HepG2 (cell line): Measurements from ENCODE around the gene PGP. TPM values are rescaled to one million over a fixed set of nuclear protein-coding genes. Genes with fewer than 3 reads are reported as not detected.

Experiments used
- ATAC-seq: fragments of 200-7000 bp; cut with Tn5 transposase; 3 replicates; pipeline ENCODE4 v1.9.1; 2020; ENCODE audit warnings: mild to moderate bottlenecking, moderate library complexity
- BruUV-seq: library from RNA; stranded (reverse); fragments of 400-500 nt; replicated peaks from 2 replicates; lab custom pipeline; 2021; lab: Mats Ljungman, UMichigan
- CTCF ChIA-PET: fragments of 300-600 bp; formaldehyde crosslinking; extraction: SDS; loops from one replicate; lab custom pipeline; 2021; ENCODE audit warnings: low total read pairs, inconsistent platforms, low intra/inter-chr PET ratio; lab: Yijun Ruan, JAX
- POLR2A ChIA-PET: fragments of 350-600 bp; sonication (Branson Sonifier 250); formaldehyde crosslinking; loops from one replicate; lab custom pipeline; 2020; ENCODE audit warnings: antibody characterized with exemption, inconsistent platforms; lab: Yijun Ruan, JAX
- DNase-seq: peaks from one replicate; pipeline ENCODE4 v3.0.0-alpha.2; 2015; ENCODE audit warnings: low spot score
- FAIRE-seq: peaks from 3 replicates; lab custom pipeline; 2011; peaks lifted over from hg19 to GRCh38; lab: Jason Lieb, UNC
- H2AFZ ChIP-seq: one replicate; pipeline ENCODE4 v1.6.1; 2011; ENCODE audit warnings: low read length, inconsistent platforms
- H3K27ac ChIP-seq: fragments of 300-600 bp; 3 replicates; pipeline ENCODE4 v1.8.0; 2011; ENCODE audit warnings: mixed run types, mild to moderate bottlenecking, mixed read lengths, low read length, inconsistent platforms; ENCODE audit not compliant: insufficient read depth; ENCODE audit errors: extremely low read length
- H3K27me3 ChIP-seq, 2 experiments: fragments of 200-600 bp in 1 of 2; 2 replicates in 1 of 2; 3 replicates in 1 of 2; pipeline versions ENCODE4 v1.6.0 to v1.8.0; 2011; ENCODE audit warnings: low read length in 2 of 2, mild to moderate bottlenecking in 2 of 2, moderate library complexity in 2 of 2, inconsistent platforms in 1 of 2; ENCODE audit not compliant: insufficient read depth in 2 of 2, control insufficient read depth in 1 of 2
- H3K36me3 ChIP-seq, 2 experiments: fragments of 200-600 bp in 1 of 2; replicated peaks in 1 of 2; 2 replicates in 1 of 2; 3 replicates in 1 of 2; pipeline versions ENCODE4 v1.5.1 to v1.8.0; 2011; ENCODE audit warnings: low read length in 2 of 2, inconsistent platforms in 1 of 2; ENCODE audit not compliant: insufficient read depth in 2 of 2, control insufficient read depth in 1 of 2
- H3K4me1 ChIP-seq: 2 replicates; pipeline ENCODE4 v1.5.1; 2012; ENCODE audit warnings: low read length, inconsistent platforms; ENCODE audit not compliant: insufficient read depth
- H3K4me2 ChIP-seq: 2 replicates; pipeline ENCODE4 v1.6.0; 2011; ENCODE audit warnings: low read depth, low read length, inconsistent platforms
- H3K4me3 ChIP-seq, 3 experiments: fragments of 200-600 bp in 1 of 3; sonication (generic), shearing (Covaris generic) in 1 of 3; replicated peaks in 1 of 3; 2 replicates each; pipeline ENCODE4 v1.5.1; 2011 to 2016; ENCODE audit warnings: low read length in 3 of 3, inconsistent platforms in 2 of 3, low read depth in 2 of 3, mild to moderate bottlenecking in 2 of 3, control low read depth in 1 of 3, mixed read lengths in 1 of 3; ENCODE audit not compliant: insufficient read depth in 1 of 3
- H3K79me2 ChIP-seq: one replicate; pipeline ENCODE4 v1.6.1; 2011; ENCODE audit warnings: low read length, inconsistent platforms; ENCODE audit not compliant: insufficient read depth
- H3K9ac ChIP-seq: 2 replicates; pipeline ENCODE4 v1.6.0; 2011; ENCODE audit warnings: mild to moderate bottlenecking, low read depth, low read length, inconsistent platforms; ENCODE audit not compliant: insufficient read depth
- H3K9me3 ChIP-seq: 2 replicates; pipeline ENCODE4 v1.5.1; 2012; ENCODE audit warnings: mild to moderate bottlenecking, low read length
- H4K20me1 ChIP-seq: 2 replicates; pipeline ENCODE4 v1.6.0; 2011; ENCODE audit warnings: inconsistent platforms, mild to moderate bottlenecking, low read length, moderate library complexity; ENCODE audit not compliant: insufficient read depth
- AGO2 ChIP-seq: fragments of 200-400 bp; formaldehyde crosslinking; optimal IDR thresholded peaks from 2 replicates; pipeline ENCODE3; 2017; ENCODE audit warnings: mild to moderate bottlenecking, low read depth, low read length, moderate library complexity
- BORCS8-MEF2B ChIP-seq: sonication (generic); formaldehyde crosslinking; IDR thresholded peaks from 2 replicates; pipeline ENCODE4 v1.8.0; 2022; ENCODE audit warnings: mild to moderate bottlenecking, missing genetic modification reagents
- FOSL1 ChIP-seq: sonication (generic); formaldehyde crosslinking; IDR thresholded peaks from 2 replicates; pipeline ENCODE4 v1.9.0; 2021; ENCODE audit warnings: missing genetic modification reagents, borderline replicate concordance
- HDAC1 ChIP-seq: sonication (generic); formaldehyde crosslinking; IDR thresholded peaks from 2 replicates; pipeline ENCODE4 v1.5.1; 2020; ENCODE audit warnings: mild to moderate bottlenecking, missing genetic modification reagents
- HMG20A ChIP-seq: IDR thresholded peaks from 2 replicates; pipeline ENCODE4 v1.6.1; 2016; ENCODE audit warnings: borderline replicate concordance
- JARID2 ChIP-seq: sonication (generic); formaldehyde crosslinking; IDR thresholded peaks from 2 replicates; pipeline ENCODE4 v1.8.1; 2023; ENCODE audit warnings: missing genetic modification reagents, inconsistent platforms; ENCODE audit not compliant: insufficient replicate concordance
- KAT2B ChIP-seq: fragments of 150-350 bp; IDR thresholded peaks from 2 replicates; pipeline ENCODE4 v1.6.1; 2014; ENCODE audit warnings: low read depth, low read length, borderline replicate concordance
- MATR3 ChIP-seq: sonication (generic); formaldehyde crosslinking; IDR thresholded peaks from 2 replicates; pipeline ENCODE4 v1.4.0; 2020; ENCODE audit warnings: missing genetic modification reagents
- RBFOX2 ChIP-seq: fragments of 200-400 bp; formaldehyde crosslinking; IDR thresholded peaks from 2 replicates; pipeline ENCODE4 v1.6.1; 2017; ENCODE audit warnings: low read depth, mild to moderate bottlenecking, low read length
- RCOR2 ChIP-seq: IDR thresholded peaks from 2 replicates; pipeline ENCODE4 v1.6.1; 2016; ENCODE audit warnings: missing biosample characterization, missing genetic modification reagents
- SKI ChIP-seq: fragments of 450-650 bp; IDR thresholded peaks from one replicate; pipeline ENCODE4 v1.6.1; 2018; ENCODE audit warnings: mild to moderate bottlenecking; ENCODE audit not compliant: partially characterized antibody
- ZEB1 ChIP-seq: IDR thresholded peaks from 2 replicates; pipeline ENCODE4 v1.6.1; 2012; ENCODE audit warnings: mild to moderate bottlenecking, low read depth, inconsistent platforms; ENCODE audit not compliant: insufficient replicate concordance
- ZFP37 ChIP-seq: sonication (generic); formaldehyde crosslinking; IDR thresholded peaks from 2 replicates; pipeline ENCODE4 v1.4.0; 2020; ENCODE audit warnings: missing genetic modification reagents, borderline replicate concordance
- ZMYM2 ChIP-seq: sonication (generic); formaldehyde crosslinking; IDR thresholded peaks from 2 replicates; pipeline ENCODE4 v1.8.0; 2022; ENCODE audit warnings: mild to moderate bottlenecking, missing genetic modification reagents
- ZNF496 ChIP-seq: sonication (generic); formaldehyde crosslinking; IDR thresholded peaks from 2 replicates; pipeline ENCODE4 v1.8.1; 2023; ENCODE audit warnings: mild to moderate bottlenecking, moderate library complexity, missing genetic modification reagents; ENCODE audit not compliant: insufficient replicate concordance
- ZNF737 ChIP-seq: sonication (generic); formaldehyde crosslinking; IDR thresholded peaks from 2 replicates; pipeline ENCODE4 v1.5.0; 2020; ENCODE audit warnings: missing genetic modification reagents, mild to moderate bottlenecking, borderline replicate concordance
- WGBS: methylation state at CpG from one replicate; pipeline ENCODE4 v1.1.6; 2017; ENCODE audit warnings: low lambda C conversion rate; 5-methylcytosine and 5-hydroxymethylcytosine counted together
- in situ Hi-C: cut with HindIII; loops from 2 replicates; pipeline ENCODE4 v1.10.0; 2017; ENCODE audit warnings: low pct_unique_long_range_greater_than_20kb; ENCODE audit not compliant: extremely low pct_ligation_motif_present
- intact Hi-C: fragments of 100-400 bp; cut with micrococcal nuclease; formaldehyde crosslinking; loops from one replicate; pipeline ENCODE4 v1.10.0; 2022; ENCODE audit not compliant: unreplicated experiment
- polyA plus RNA-seq, 8 experiments: library from polyadenylated mRNA; depleted of rRNA in 3 of 8; stranded (reverse) in 7 of 8; unstranded in 1 of 8; fragments of >200 nt; fragmentation: Illumina TruSeq in 4 of 8; extraction: Trizol in 4 of 8; gene quantifications; 2 replicates each; pipeline versions ENCODE4 v1.2.1 to v1.2.3, GENCODE V29; 2011 to 2016; ENCODE audit warnings: low read depth in 4 of 8, missing spikeins in 1 of 8, mixed read lengths in 1 of 8; ENCODE audit not compliant: insufficient read depth in 1 of 8
- total RNA-seq, 5 experiments: library from RNA; depleted of rRNA; stranded (reverse); fragments of >200 nt; fragmentation: Illumina TruSeq; extraction: Trizol; gene quantifications; 2 replicates each; pipeline ENCODE4 v1.2.3, GENCODE V29; 2016; ENCODE audit warnings: low read depth in 1 of 5
- TF ChIP-seq, protein P1 (sequence below): sonication (generic); formaldehyde crosslinking; IDR thresholded peaks from 2 replicates; pipeline ENCODE4 v1.4.0; 2020; ENCODE audit warnings: missing genetic modification reagents
- TF ChIP-seq, protein P2 (sequence below): sonication (generic); formaldehyde crosslinking; IDR thresholded peaks from 2 replicates; pipeline ENCODE4 v1.8.0; 2022; ENCODE audit warnings: missing genetic modification reagents, mild to moderate bottlenecking, borderline replicate concordance
- TF ChIP-seq, protein P3 (sequence below): sonication (generic); IDR thresholded peaks from 2 replicates; pipeline ENCODE4 v1.6.1; 2016; ENCODE audit warnings: low read depth, borderline replicate concordance
- TF ChIP-seq, protein P4 (sequence below): sonication (generic); formaldehyde crosslinking; IDR thresholded peaks from 2 replicates; pipeline ENCODE4 v1.4.0; 2020; ENCODE audit warnings: missing genetic modification reagents

The PGP gene
- total and polyA plus RNA-seq, 2 of the 13 experiments (the other 11 are each of a cell fraction or from before 2014, with no cell fraction given) = 7.3 to 18.3 TPM

DNA sequence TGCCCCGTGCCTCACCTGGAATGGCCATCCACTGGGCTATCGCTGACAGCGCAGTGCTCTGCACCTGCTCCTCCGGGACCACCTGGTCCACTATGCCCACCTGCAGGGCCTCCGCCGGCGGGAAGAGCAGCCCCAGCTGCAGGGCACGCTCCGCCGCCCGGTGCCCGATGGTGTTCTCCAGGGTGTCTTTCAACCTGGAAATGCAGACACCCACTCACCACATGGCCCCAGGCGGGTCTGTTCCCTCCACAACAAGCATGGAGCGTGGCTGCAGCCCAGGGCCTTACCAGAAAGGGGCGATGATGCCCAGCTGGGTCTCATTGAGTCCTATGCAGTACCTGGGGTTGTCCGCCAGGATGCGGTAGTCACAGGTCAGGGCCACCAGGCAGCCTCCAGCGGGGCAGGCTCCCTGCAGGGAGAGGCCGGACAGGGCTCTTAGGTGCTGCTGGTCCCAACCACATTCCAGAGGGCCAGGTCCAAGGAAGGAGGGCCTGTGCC lies 28.4 kb upstream of the PGP start:
- H3K36me3 ChIP-seq = peaks cover 25 to 47% of the 10 kb centered on the region in 2 experiments; a peak in 4 of 5 replicates
- H3K27me3 ChIP-seq = no peaks in the 10 kb centered on the region
- H3K4me1 ChIP-seq = peaks cover 17% of the 10 kb centered on the region
- H3K9ac ChIP-seq = no peak overlapping the region
- no peak overlapping the region for H3K27ac ChIP-seq
- H3K4me2 ChIP-seq = no peak overlapping the region
- no peak overlapping the region for H2AFZ ChIP-seq
- no peak for FAIRE-seq
- TF ChIP-seq, protein P1, sequence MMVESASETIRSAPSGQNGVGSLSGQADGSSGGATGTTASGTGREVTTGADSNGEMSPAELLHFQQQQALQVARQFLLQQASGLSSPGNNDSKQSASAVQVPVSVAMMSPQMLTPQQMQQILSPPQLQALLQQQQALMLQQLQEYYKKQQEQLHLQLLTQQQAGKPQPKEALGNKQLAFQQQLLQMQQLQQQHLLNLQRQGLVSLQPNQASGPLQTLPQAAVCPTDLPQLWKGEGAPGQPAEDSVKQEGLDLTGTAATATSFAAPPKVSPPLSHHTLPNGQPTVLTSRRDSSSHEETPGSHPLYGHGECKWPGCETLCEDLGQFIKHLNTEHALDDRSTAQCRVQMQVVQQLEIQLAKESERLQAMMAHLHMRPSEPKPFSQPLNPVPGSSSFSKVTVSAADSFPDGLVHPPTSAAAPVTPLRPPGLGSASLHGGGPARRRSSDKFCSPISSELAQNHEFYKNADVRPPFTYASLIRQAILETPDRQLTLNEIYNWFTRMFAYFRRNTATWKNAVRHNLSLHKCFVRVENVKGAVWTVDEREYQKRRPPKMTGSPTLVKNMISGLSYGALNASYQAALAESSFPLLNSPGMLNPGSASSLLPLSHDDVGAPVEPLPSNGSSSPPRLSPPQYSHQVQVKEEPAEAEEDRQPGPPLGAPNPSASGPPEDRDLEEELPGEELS (CRISPR knock-in tag) = no peak
- TF ChIP-seq AGO2 (peak; percentile 76), MATR3 (CRISPR knock-in tag) (no peak), ZNF737 (CRISPR knock-in tag) (no peak), RBFOX2 (peak; percentile 40; the same call in 1 of the 2 replicates), SKI (no peak), BORCS8-MEF2B (no peak), ZNF496 (no peak), RCOR2 (no peak), HDAC1 (CRISPR knock-in tag) (no peak), KAT2B (no peak), JARID2 (CRISPR knock-in tag) (no peak), ZFP37 (CRISPR knock-in tag) (no peak), ZMYM2 (CRISPR knock-in tag) (no peak), FOSL1 (CRISPR knock-in tag) (no peak), HMG20A (CRISPR knock-in tag) (no peak), ZEB1 (no peak)
- TF ChIP-seq, protein P2, sequence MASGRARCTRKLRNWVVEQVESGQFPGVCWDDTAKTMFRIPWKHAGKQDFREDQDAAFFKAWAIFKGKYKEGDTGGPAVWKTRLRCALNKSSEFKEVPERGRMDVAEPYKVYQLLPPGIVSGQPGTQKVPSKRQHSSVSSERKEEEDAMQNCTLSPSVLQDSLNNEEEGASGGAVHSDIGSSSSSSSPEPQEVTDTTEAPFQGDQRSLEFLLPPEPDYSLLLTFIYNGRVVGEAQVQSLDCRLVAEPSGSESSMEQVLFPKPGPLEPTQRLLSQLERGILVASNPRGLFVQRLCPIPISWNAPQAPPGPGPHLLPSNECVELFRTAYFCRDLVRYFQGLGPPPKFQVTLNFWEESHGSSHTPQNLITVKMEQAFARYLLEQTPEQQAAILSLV (CRISPR knock-in tag) = no peak
- TF ChIP-seq, protein P3, sequence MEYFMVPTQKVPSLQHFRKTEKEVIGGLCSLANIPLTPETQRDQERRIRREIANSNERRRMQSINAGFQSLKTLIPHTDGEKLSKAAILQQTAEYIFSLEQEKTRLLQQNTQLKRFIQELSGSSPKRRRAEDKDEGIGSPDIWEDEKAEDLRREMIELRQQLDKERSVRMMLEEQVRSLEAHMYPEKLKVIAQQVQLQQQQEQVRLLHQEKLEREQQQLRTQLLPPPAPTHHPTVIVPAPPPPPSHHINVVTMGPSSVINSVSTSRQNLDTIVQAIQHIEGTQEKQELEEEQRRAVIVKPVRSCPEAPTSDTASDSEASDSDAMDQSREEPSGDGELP = no peak
- TF ChIP-seq, protein P4, sequence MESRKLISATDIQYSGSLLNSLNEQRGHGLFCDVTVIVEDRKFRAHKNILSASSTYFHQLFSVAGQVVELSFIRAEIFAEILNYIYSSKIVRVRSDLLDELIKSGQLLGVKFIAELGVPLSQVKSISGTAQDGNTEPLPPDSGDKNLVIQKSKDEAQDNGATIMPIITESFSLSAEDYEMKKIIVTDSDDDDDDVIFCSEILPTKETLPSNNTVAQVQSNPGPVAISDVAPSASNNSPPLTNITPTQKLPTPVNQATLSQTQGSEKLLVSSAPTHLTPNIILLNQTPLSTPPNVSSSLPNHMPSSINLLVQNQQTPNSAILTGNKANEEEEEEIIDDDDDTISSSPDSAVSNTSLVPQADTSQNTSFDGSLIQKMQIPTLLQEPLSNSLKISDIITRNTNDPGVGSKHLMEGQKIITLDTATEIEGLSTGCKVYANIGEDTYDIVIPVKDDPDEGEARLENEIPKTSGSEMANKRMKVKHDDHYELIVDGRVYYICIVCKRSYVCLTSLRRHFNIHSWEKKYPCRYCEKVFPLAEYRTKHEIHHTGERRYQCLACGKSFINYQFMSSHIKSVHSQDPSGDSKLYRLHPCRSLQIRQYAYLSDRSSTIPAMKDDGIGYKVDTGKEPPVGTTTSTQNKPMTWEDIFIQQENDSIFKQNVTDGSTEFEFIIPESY (CRISPR knock-in tag) = 0 out of 2 replicates have a peak, but pooled peaks have one; percentile 49
- TF ChIP-seq, all 625 proteins: peak for 3
- in situ Hi-C loops (no loop called here), intact Hi-C loops (no loop called here)
- 96% methylated on average over 14 of the region's 19 CpGs for WGBS
- Histone ChIP-seq H3K4me3 (no peak overlapping the region), H3K79me2 (peaks cover under 1% of the 10 kb centered on the region), H4K20me1 (0 out of 2 replicates have a peak, but pooled peaks cover 2% of the 10 kb centered on the region), H3K9me3 (no peaks in the 10 kb centered on the region)
- ATAC-seq (peak; percentile 21), DNase-seq (no peak)
- POLR2A ChIA-PET = interaction anchor here (0.6 kb wide), 1 partner anchor 662 kb away, joined by 3 read pairs; no protein-coding TSS in a partner anchor
- BruUV-seq = no TSS peak
- CTCF ChIA-PET = no interaction called here
